ENCODE data around the gene NPTX1. TPM values are rescaled to one million over a fixed set of nuclear protein-coding genes. Genes with fewer than 3 reads are reported as not detected.

The NPTX1 gene
- total RNA-seq, 1 donor, result 2.2 TPM

DNA sequence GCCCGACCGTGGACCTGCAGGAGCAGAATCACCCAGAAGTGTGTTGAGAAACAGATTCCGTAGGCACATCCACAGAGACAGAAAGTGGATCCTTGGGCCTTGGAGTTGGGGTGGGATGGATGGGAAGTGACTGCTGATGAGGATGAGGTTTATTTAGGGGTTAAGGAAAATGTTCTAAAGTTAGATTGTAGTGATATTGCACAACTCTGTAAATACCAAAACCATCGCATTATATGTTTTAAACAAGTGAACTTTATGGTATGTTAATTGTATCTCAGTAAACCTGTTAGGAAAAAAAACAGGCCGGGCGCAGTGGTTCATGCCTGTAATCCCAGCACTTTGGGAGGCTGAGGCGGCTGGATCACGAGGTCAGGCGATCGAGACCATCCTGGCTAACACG lies 57.8 kb downstream of the NPTX1 start:
- no peak for DNase-seq (ENCODE audit: low read depth)
- TF ChIP-seq, protein P1, sequence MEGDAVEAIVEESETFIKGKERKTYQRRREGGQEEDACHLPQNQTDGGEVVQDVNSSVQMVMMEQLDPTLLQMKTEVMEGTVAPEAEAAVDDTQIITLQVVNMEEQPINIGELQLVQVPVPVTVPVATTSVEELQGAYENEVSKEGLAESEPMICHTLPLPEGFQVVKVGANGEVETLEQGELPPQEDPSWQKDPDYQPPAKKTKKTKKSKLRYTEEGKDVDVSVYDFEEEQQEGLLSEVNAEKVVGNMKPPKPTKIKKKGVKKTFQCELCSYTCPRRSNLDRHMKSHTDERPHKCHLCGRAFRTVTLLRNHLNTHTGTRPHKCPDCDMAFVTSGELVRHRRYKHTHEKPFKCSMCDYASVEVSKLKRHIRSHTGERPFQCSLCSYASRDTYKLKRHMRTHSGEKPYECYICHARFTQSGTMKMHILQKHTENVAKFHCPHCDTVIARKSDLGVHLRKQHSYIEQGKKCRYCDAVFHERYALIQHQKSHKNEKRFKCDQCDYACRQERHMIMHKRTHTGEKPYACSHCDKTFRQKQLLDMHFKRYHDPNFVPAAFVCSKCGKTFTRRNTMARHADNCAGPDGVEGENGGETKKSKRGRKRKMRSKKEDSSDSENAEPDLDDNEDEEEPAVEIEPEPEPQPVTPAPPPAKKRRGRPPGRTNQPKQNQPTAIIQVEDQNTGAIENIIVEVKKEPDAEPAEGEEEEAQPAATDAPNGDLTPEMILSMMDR (IDR thresholded peaks at IDR 0.05; ENCODE audit: insufficient read depth, low read depth, low read length), result no peak
- H3K4me3 ChIP-seq (ENCODE audit: low read depth, low read length), result no peak overlapping the region

Small RNA genes within 50 kb of the gene (small RNA-seq; reads per million reads assigned to genes)
- gene AC120024.2, result not detected
- gene AC120024.3, result not detected
- gene MIR4730, result not detected

Other genes with a start within 250 kb of the NPTX1 start
- gene RNF213, start 215.8 kb downstream of the NPTX1 start, total RNA-seq, result 143 and 198 TPM in 2 replicates
- 13.4 and 20.0 TPM in 2 replicates for gene ENDOV, start 61.4 kb downstream of the NPTX1 start, total RNA-seq
- gene RPTOR, start 68.2 kb upstream of the NPTX1 start, total RNA-seq, result 35.8 and 40.3 TPM in 2 replicates

All from fibroblast of villous mesenchyme (primary cell).